Measurements from ENCODE around the gene APBB2.
"Not testable (repeated sequence)": the region's sequence is repeated elsewhere in the genome, so short reads cannot be mapped to it uniquely, and the experiment has no call there.

Gene APBB2

GRCh38 chr4:41154010-41154813, 60.1 kb downstream of the APBB2 start:
- Histone ChIP-seq H3K27me3 (ENCODE audit: control insufficient read depth, insufficient read depth, low read length) (no peaks in the 10 kb centered on the region), H3K4me1 (ENCODE audit: control insufficient read depth, insufficient read depth, low read length) (no peaks in the 10 kb centered on the region), H3K36me3 (ENCODE audit: control insufficient read depth, insufficient read depth, low read length) (no peaks in the 10 kb centered on the region), H3K4me3 (ENCODE audit: low read depth, low read length) (no peak overlapping the region), H3K9me3 (ENCODE audit: control insufficient read depth, insufficient read depth, low read length) (no peaks in the 10 kb centered on the region), H3K9ac (ENCODE audit: low read depth, low read length) (no peak overlapping the region)

GRCh38 chr4:41150401-41150800, 63.9 kb downstream of the APBB2 start:
- H3K27me3 ChIP-seq (ENCODE audit: control insufficient read depth, insufficient read depth, low read length), result no peaks in the 10 kb centered on the region
- H3K9me3 ChIP-seq (ENCODE audit: control insufficient read depth, insufficient read depth, low read length), result no peaks in the 10 kb centered on the region
- no peak overlapping the region for H3K9ac ChIP-seq (ENCODE audit: low read depth, low read length)
- H3K36me3 ChIP-seq (ENCODE audit: control insufficient read depth, insufficient read depth, low read length), result no peaks in the 10 kb centered on the region
- no peak overlapping the region for H3K4me3 ChIP-seq (ENCODE audit: low read depth, low read length)
- H3K4me1 ChIP-seq (ENCODE audit: control insufficient read depth, insufficient read depth, low read length), result peaks cover 14% of the 10 kb centered on the region

- H3K9me3 ChIP-seq (ENCODE audit: control insufficient read depth, insufficient read depth, low read length); H3K4me3 ChIP-seq (ENCODE audit: low read depth, low read length); H3K9ac ChIP-seq (ENCODE audit: low read depth, low read length); H3K27me3 ChIP-seq (ENCODE audit: control insufficient read depth, insufficient read depth, low read length); H3K36me3 ChIP-seq (ENCODE audit: control insufficient read depth, insufficient read depth, low read length): not testable (repeated sequence)
- peaks cover 14% of the 10 kb centered on the region for H3K4me1 ChIP-seq (ENCODE audit: control insufficient read depth, insufficient read depth, low read length)
Observed at GRCh38 chr4:41149568-41149967, 64.8 kb downstream of the APBB2 start.

GRCh38 chr4:41148931-41149330, 65.4 kb downstream of the APBB2 start:
- Histone ChIP-seq H3K27me3 (ENCODE audit: control insufficient read depth, insufficient read depth, low read length) (no peaks in the 10 kb centered on the region), H3K36me3 (ENCODE audit: control insufficient read depth, insufficient read depth, low read length) (no peaks in the 10 kb centered on the region), H3K4me1 (ENCODE audit: control insufficient read depth, insufficient read depth, low read length) (peaks cover 14% of the 10 kb centered on the region), H3K9ac (ENCODE audit: low read depth, low read length) (no peak overlapping the region), H3K9me3 (ENCODE audit: control insufficient read depth, insufficient read depth, low read length) (no peaks in the 10 kb centered on the region), H3K4me3 (ENCODE audit: low read depth, low read length) (no peak overlapping the region)

- Histone ChIP-seq H3K36me3 (ENCODE audit: control insufficient read depth, insufficient read depth, low read length) (no peaks in the 10 kb centered on the region), H3K9me3 (ENCODE audit: control insufficient read depth, insufficient read depth, low read length) (no peaks in the 10 kb centered on the region), H3K27me3 (ENCODE audit: control insufficient read depth, insufficient read depth, low read length) (no peaks in the 10 kb centered on the region), H3K4me3 (ENCODE audit: low read depth, low read length) (no peak overlapping the region), H3K9ac (ENCODE audit: low read depth, low read length) (no peak overlapping the region), H3K4me1 (ENCODE audit: control insufficient read depth, insufficient read depth, low read length) (peaks cover 14% of the 10 kb centered on the region)
Observed at GRCh38 chr4:41148292-41148691, 66.0 kb downstream of the APBB2 start.

- H3K9me3 ChIP-seq (ENCODE audit: control insufficient read depth, insufficient read depth, low read length); H3K27me3 ChIP-seq (ENCODE audit: control insufficient read depth, insufficient read depth, low read length); H3K9ac ChIP-seq (ENCODE audit: low read depth, low read length); H3K4me3 ChIP-seq (ENCODE audit: low read depth, low read length); H3K36me3 ChIP-seq (ENCODE audit: control insufficient read depth, insufficient read depth, low read length): not testable (repeated sequence)
- peaks cover 14% of the 10 kb centered on the region for H3K4me1 ChIP-seq (ENCODE audit: control insufficient read depth, insufficient read depth, low read length)
Observed at GRCh38 chr4:41147570-41147969, 66.8 kb downstream of the APBB2 start.

- H3K27me3 ChIP-seq (ENCODE audit: control insufficient read depth, insufficient read depth, low read length), result no peaks in the 10 kb centered on the region
- no peaks in the 10 kb centered on the region for H3K36me3 ChIP-seq (ENCODE audit: control insufficient read depth, insufficient read depth, low read length)
- H3K9me3 ChIP-seq (ENCODE audit: control insufficient read depth, insufficient read depth, low read length), result no peaks in the 10 kb centered on the region
- peak overlapping the region; percentile 32 for H3K9ac ChIP-seq (ENCODE audit: low read depth, low read length)
- peaks cover 14% of the 10 kb centered on the region for H3K4me1 ChIP-seq (ENCODE audit: control insufficient read depth, insufficient read depth, low read length)
- no peak overlapping the region for H3K4me3 ChIP-seq (ENCODE audit: low read depth, low read length)
Observed at GRCh38 chr4:41146716-41147506, 67.4 kb downstream of the APBB2 start.

- Histone ChIP-seq H3K36me3 (ENCODE audit: control insufficient read depth, insufficient read depth, low read length) (no peaks in the 10 kb centered on the region), H3K27me3 (ENCODE audit: control insufficient read depth, insufficient read depth, low read length) (no peaks in the 10 kb centered on the region), H3K9me3 (ENCODE audit: control insufficient read depth, insufficient read depth, low read length) (no peaks in the 10 kb centered on the region), H3K4me3 (ENCODE audit: low read depth, low read length) (no peak overlapping the region), H3K4me1 (ENCODE audit: control insufficient read depth, insufficient read depth, low read length) (peaks cover 14% of the 10 kb centered on the region), H3K9ac (ENCODE audit: low read depth, low read length) (peak overlapping the region; percentile 32)
Observed at GRCh38 chr4:41146196-41146595, 68.1 kb downstream of the APBB2 start.

- H3K36me3 ChIP-seq (ENCODE audit: control insufficient read depth, insufficient read depth, low read length), result no peaks in the 10 kb centered on the region
- H3K9me3 ChIP-seq (ENCODE audit: control insufficient read depth, insufficient read depth, low read length), result no peaks in the 10 kb centered on the region
- no peak overlapping the region for H3K9ac ChIP-seq (ENCODE audit: low read depth, low read length)
- peaks cover 14% of the 10 kb centered on the region for H3K4me1 ChIP-seq (ENCODE audit: control insufficient read depth, insufficient read depth, low read length)
- no peak overlapping the region for H3K4me3 ChIP-seq (ENCODE audit: low read depth, low read length)
- H3K27me3 ChIP-seq (ENCODE audit: control insufficient read depth, insufficient read depth, low read length), result no peaks in the 10 kb centered on the region
Observed at GRCh38 chr4:41145571-41146078, 68.7 kb downstream of the APBB2 start.

- Histone ChIP-seq H3K4me3 (ENCODE audit: low read depth, low read length) (no peak overlapping the region), H3K36me3 (ENCODE audit: control insufficient read depth, insufficient read depth, low read length) (no peaks in the 10 kb centered on the region), H3K4me1 (ENCODE audit: control insufficient read depth, insufficient read depth, low read length) (peaks cover 14% of the 10 kb centered on the region), H3K9me3 (ENCODE audit: control insufficient read depth, insufficient read depth, low read length) (no peaks in the 10 kb centered on the region), H3K9ac (ENCODE audit: low read depth, low read length) (no peak overlapping the region), H3K27me3 (ENCODE audit: control insufficient read depth, insufficient read depth, low read length) (no peaks in the 10 kb centered on the region)
Observed at GRCh38 chr4:41144812-41145211, 69.5 kb downstream of the APBB2 start.

GRCh38 chr4:41144040-41144379, 70.3 kb downstream of the APBB2 start:
- Histone ChIP-seq H3K9me3 (ENCODE audit: control insufficient read depth, insufficient read depth, low read length) (no peaks in the 10 kb centered on the region), H3K27me3 (ENCODE audit: control insufficient read depth, insufficient read depth, low read length) (no peaks in the 10 kb centered on the region), H3K36me3 (ENCODE audit: control insufficient read depth, insufficient read depth, low read length) (no peaks in the 10 kb centered on the region), H3K4me1 (ENCODE audit: control insufficient read depth, insufficient read depth, low read length) (peaks cover 14% of the 10 kb centered on the region), H3K4me3 (ENCODE audit: low read depth, low read length) (no peak overlapping the region), H3K9ac (ENCODE audit: low read depth, low read length) (no peak overlapping the region)
